Upper lobe of right lung (tissue), 1 donor: Measurements from ENCODE around the gene ANXA10. TPM values are rescaled to one million over a fixed set of nuclear protein-coding genes. Genes with fewer than 3 reads are reported as not detected.

Source experiments
- ATAC-seq: fragments of 200-7000 bp; cut with Tn5 transposase; one replicate; pipeline ENCODE4 v1.9.1; 2020; ENCODE audit warnings: mild to moderate bottlenecking, moderate library complexity
- DNase-seq: peaks from one replicate; pipeline ENCODE4 v3.0.0-alpha.2; 2020
- H3K27ac ChIP-seq: fragments of 200-600 bp; one replicate; pipeline ENCODE4 v1.8.0; 2022
- H3K27me3 ChIP-seq: fragments of 200-600 bp; one replicate; pipeline ENCODE4 v1.8.0; 2022; ENCODE audit warnings: mild to moderate bottlenecking
- H3K36me3 ChIP-seq: fragments of 200-600 bp; one replicate; pipeline ENCODE4 v1.8.0; 2022
- H3K4me1 ChIP-seq: fragments of 200-600 bp; one replicate; pipeline ENCODE4 v1.8.0; 2022
- H3K4me3 ChIP-seq: fragments of 200-600 bp; one replicate; pipeline ENCODE4 v1.8.0; 2022; ENCODE audit warnings: mild to moderate bottlenecking
- H3K9me3 ChIP-seq: fragments of 200-600 bp; one replicate; pipeline ENCODE4 v1.8.0; 2022
- CTCF ChIP-seq: fragments of 200-600 bp; IDR thresholded peaks from one replicate; pipeline ENCODE4 v1.8.0; 2022; ENCODE audit warnings: antibody characterized with exemption
- intact Hi-C: fragments of 100-400 bp; cut with DNase I; formaldehyde crosslinking; loops from one replicate; pipeline ENCODE4 v1.11.0; 2022
- total RNA-seq: library from RNA; stranded (reverse); fragmentation: NEBNext Ultra II Directional; extraction: Animal tissue kit (Norgen Biotek cat#: 25700); gene quantifications from one replicate; pipeline ENCODE4 v1.2.1, GENCODE V29; 2021
- donor health status: DM: no; HTN: yes; CAD: no; lungs with severe emphysema.

The ANXA10 gene
- total RNA-seq, 1 donor from 2014 or later, result not detected

- H3K36me3 ChIP-seq, result no peaks in the 10 kb centered on the region
- H3K27me3 ChIP-seq, result no peaks in the 10 kb centered on the region
- no peaks in the 10 kb centered on the region for H3K4me1 ChIP-seq
- intact Hi-C loops, result no loop called here
- H3K9me3 ChIP-seq, result no peaks in the 10 kb centered on the region
- ATAC-seq (no peak), DNase-seq (no peak)
- no peak overlapping the region for H3K4me3 ChIP-seq
- no peak for TF ChIP-seq CTCF
- no peak overlapping the region for H3K27ac ChIP-seq
Observed at GRCh38 chr4:168139336-168139735, 47.0 kb downstream of the ANXA10 start.

- TF ChIP-seq CTCF, result no peak
- no peaks in the 10 kb centered on the region for H3K9me3 ChIP-seq
- intact Hi-C loops, result no loop called here
- H3K27ac ChIP-seq, result no peak overlapping the region
- H3K4me1 ChIP-seq, result no peaks in the 10 kb centered on the region
- ATAC-seq, result no peak
- no peaks in the 10 kb centered on the region for H3K36me3 ChIP-seq
- H3K4me3 ChIP-seq, result no peak overlapping the region
- DNase-seq, result no peak
- no peaks in the 10 kb centered on the region for H3K27me3 ChIP-seq
Observed at GRCh38 chr4:168141733-168142132, 49.4 kb downstream of the ANXA10 start.

- ATAC-seq (no peak), DNase-seq (no peak)
- Histone ChIP-seq H3K27me3 (no peaks in the 10 kb centered on the region), H3K4me1 (no peaks in the 10 kb centered on the region), H3K9me3 (no peaks in the 10 kb centered on the region), H3K4me3 (no peak overlapping the region), H3K27ac (no peak overlapping the region), H3K36me3 (no peaks in the 10 kb centered on the region)
- no peak for TF ChIP-seq CTCF
- intact Hi-C loops, result no loop called here
Observed at GRCh38 chr4:168143601-168144000, 51.3 kb downstream of the ANXA10 start.

- ATAC-seq (no peak), DNase-seq (no peak)
- Histone ChIP-seq H3K36me3 (no peaks in the 10 kb centered on the region), H3K4me3 (no peak overlapping the region), H3K9me3 (no peaks in the 10 kb centered on the region), H3K4me1 (no peaks in the 10 kb centered on the region), H3K27ac (no peak overlapping the region), H3K27me3 (no peaks in the 10 kb centered on the region)
- intact Hi-C loops, result no loop called here
- TF ChIP-seq CTCF, result no peak
Observed at GRCh38 chr4:168150420-168151050, 58.2 kb downstream of the ANXA10 start.

GRCh38 chr4:168151327-168151726 is 59.0 kb downstream of the ANXA10 start:
- DNase-seq, result no peak
- no peak overlapping the region for H3K4me3 ChIP-seq
- no peak overlapping the region for H3K27ac ChIP-seq
- TF ChIP-seq CTCF, result no peak
- H3K36me3 ChIP-seq, result no peaks in the 10 kb centered on the region
- intact Hi-C loops, result no loop called here
- H3K9me3 ChIP-seq, result no peaks in the 10 kb centered on the region
- H3K27me3 ChIP-seq, result no peaks in the 10 kb centered on the region
- H3K4me1 ChIP-seq, result no peaks in the 10 kb centered on the region
- ATAC-seq, result no peak
